MM.1S (cell line): ENCODE results near the gene DYNC1I2.

Source experiments
- EZH2phosphoT487 ChIP-seq: fragments of 300-600 bp; sonication (generic); IDR thresholded peaks from 2 replicates; pipeline ENCODE4 v1.6.1; 2018; ENCODE audit warnings: antibody characterized with exemption, low read length
- TF ChIP-seq, protein P1 (sequence below): fragments of 300-600 bp; sonication (generic); IDR thresholded peaks from 2 replicates; pipeline ENCODE4 v1.5.1; 2016; ENCODE audit warnings: antibody characterized with exemption, low read length, mixed read lengths

DNA sequence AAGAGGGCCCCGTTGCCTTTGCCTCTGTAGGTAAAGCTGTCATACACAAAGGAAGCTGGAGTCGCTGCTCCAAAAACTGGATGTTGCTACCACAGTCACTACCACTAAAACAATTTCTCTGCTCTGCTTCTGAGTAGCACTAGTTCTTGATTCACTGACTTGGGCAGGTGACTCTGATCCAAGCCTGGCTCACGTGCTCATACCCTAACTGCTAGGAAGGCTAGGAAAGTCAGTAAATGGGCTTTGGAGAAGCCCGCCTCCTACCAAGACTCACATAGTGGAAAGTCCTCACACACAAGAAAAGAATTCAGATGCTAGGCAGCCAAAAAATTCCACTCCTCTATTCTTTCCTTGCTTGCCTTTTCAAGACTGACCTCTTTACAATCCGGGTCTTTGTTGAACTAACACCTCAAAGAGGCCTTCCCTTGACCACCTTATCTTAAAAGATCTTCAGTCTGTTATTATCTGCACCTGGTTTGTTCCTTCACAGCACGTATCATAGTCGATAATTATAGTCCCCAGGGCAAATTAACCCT lies 11.4 kb upstream of the DYNC1I2 start:
- TF ChIP-seq, protein P1, sequence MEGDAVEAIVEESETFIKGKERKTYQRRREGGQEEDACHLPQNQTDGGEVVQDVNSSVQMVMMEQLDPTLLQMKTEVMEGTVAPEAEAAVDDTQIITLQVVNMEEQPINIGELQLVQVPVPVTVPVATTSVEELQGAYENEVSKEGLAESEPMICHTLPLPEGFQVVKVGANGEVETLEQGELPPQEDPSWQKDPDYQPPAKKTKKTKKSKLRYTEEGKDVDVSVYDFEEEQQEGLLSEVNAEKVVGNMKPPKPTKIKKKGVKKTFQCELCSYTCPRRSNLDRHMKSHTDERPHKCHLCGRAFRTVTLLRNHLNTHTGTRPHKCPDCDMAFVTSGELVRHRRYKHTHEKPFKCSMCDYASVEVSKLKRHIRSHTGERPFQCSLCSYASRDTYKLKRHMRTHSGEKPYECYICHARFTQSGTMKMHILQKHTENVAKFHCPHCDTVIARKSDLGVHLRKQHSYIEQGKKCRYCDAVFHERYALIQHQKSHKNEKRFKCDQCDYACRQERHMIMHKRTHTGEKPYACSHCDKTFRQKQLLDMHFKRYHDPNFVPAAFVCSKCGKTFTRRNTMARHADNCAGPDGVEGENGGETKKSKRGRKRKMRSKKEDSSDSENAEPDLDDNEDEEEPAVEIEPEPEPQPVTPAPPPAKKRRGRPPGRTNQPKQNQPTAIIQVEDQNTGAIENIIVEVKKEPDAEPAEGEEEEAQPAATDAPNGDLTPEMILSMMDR: no peak
- no peak for TF ChIP-seq EZH2phosphoT487
